ENCODE measurements around the gene TNS3.

The TNS3 gene

DNA sequence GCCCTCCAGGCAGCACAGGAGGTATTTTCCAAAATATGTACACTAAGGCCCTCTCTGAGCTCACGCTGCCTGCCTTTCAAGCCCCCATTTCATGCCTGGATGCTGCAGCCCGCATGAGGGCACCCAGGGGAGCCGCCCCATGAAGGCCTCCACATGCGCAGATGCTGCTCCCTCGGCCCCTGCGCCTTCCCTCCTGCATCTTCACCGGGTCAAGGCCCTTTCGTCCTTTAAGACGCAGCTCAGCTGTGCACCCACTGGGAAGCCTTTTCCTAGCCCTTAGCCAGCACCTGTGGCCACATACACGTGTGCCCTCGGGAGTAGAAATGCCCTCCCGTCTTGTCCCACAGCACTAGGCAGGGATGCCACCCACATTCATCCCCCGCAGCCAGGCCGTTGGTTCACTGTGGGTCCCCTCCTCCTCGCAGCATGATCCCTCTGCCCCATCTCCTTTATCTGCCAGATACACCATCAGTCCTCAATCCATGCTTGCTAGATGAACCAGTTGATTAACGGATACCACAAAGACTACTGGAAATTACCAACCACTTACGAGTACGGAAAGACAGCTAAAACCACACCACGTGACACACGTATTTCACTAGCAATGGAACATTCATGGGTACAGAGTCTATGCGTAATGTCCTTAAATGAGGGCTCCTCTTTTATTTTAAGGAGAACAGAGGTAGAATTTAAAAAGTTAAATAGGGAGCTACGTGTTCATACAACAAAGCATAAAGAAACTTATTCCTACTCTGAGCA is 278.0 kb downstream of the TNS3 start:
- no peak for DNase-seq (ENCODE audit: low read depth)

DNA sequence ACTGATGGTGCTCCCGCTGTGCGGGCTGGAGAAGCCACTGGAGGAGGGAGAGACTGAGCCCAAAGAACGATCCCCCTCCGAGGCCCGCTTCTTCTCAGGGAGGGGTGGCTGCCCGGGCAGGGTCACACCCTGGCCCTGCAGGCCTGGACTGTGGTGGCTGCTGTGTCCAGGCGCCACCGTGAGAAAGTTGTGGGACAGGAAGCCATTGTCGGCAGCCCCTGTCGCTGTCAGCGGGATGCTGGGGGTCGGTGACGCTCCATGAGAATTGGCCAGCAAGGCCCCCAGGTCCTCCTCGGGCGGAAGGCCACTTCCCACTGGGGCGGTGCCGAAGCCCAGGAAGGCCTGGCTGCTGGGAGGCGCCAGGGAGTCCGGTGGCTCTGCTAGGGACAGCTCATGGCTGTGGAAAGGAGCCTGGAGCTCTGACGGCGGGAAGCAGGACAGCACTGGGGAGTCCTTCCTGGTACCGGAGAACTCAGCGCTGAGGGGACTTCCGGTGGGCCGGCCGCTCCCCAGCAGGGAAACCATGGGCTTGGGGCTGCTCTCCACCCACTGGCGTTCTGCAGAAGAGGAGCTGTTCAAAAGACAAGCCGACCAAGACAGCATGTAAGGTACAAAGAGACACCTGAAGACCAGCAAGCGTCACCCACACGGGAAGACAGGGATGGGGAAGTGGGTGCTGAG is 278.8 kb downstream of the TNS3 start:
- DNase-seq (ENCODE audit: low read depth): no peak

DNA sequence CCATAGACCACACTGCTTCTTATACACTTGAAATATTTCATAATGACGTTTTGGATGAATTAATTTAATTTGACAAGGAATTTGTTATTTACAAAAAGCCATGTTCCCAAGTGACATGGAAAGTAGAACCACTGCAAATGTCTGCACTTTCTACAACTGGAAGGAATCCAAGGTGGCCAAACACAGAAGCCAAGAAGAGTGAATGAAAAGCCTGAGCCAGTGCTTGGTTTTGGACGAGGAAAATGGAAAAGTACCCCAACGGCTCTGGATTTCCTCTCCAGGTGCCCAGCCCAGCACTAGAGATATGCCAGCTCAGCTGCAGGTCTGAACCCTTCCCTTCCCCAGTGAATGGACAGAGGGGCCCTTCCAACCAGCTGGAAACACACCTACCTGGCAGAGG is 279.4 kb downstream of the TNS3 start:
- no peak for DNase-seq (ENCODE audit: low read depth)

DNA sequence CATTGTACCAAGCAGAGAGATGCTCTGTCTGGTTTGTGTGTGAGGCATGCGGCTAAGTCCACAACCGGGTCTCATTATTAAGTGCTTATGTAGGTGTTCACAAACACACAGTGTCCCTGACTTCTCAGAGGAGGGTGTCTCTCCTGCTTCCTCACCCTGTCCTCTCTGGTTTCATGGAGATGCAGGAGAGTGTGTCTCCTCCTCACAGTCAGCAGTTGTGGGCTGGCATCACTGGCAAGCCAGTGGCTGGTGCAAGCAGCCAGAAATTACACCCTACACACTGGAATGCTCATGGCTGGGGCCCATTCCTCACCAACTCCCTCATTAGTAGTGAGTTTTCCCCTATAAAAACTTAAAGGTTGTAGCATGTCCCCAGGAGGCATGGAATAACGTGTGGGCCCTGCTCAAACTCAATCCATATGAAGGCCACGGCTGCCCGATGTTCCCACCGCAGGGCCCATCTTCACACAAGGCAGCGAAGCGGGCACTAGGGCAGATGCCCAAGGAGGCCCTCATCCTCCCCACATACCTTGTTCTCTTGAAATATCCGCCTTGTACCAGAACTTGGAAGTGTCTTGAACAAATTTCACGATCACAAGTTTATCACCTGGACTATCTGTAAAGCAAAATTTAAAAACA is 280.1 kb downstream of the TNS3 start:
- DNase-seq (ENCODE audit: low read depth): no peak

DNA sequence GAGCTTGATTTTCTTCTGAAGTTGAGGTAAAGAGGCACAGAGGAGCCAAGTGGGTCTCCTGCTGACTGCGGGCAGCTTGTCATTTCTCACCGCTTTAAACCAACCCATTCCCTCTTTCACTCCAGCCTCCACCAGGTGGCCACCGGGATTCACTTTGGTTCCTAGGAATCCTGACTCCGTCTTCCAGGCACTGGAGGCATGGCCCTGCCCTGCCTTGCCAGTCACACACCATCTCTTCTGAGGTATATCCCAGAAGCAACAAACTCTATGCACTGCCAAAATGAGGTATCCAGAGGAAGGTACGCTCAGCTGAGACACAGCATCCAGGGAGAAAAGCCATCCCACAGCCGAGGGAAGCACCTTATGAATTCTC is 280.8 kb downstream of the TNS3 start:
- DNase-seq (ENCODE audit: low read depth): no peak

DNA sequence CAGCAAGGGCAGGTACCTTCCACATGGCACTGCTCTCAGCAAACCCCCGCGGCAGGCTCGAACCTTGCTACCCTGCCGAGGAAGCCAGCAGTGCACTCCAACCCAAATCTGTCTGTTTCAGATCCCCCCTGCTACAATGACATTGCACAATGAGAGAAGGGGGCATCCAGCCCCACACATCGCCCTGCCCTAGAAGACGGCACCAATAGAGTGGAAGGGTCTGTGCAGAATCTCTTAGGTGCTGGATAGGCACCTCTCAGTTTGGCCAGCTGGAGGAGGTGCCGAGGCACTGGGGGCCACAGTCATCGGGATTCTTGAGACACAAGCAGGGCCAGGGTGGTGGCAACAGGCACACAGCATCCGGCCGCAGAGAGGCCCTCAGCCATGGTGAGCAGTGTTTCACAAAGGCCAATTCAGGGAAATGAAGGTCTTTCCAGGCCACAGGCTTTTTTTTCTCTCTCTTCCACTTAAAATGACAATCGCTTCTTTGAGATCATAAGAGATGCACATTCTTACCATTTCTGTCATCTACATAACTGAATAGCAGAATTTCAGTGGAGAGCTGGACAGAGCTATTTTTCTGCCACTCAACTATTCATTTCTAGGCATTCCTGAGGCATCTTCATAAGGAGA is 281.3 kb downstream of the TNS3 start:
- DNase-seq (ENCODE audit: low read depth): no peak

DNA sequence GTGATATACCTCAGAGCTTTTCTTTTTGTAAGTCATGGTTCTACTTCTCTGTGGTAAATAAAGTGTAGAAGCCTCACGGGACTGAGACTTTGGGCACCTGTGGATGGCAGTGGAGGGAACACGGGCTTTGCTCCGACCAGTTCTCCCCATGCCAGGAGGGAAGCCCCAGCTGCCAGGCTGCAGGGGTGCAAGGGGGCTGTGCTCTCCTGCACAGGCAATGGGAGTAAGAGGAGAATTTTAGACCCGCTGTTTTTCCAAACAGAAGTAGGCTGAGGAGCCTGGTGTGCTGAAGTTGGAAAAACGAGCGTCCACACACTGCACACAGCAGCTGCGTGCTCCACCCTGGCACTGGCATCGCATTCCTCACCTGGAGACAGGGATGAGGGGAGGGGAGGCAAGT is 282.4 kb downstream of the TNS3 start:
- DNase-seq (ENCODE audit: low read depth): no peak

DNA sequence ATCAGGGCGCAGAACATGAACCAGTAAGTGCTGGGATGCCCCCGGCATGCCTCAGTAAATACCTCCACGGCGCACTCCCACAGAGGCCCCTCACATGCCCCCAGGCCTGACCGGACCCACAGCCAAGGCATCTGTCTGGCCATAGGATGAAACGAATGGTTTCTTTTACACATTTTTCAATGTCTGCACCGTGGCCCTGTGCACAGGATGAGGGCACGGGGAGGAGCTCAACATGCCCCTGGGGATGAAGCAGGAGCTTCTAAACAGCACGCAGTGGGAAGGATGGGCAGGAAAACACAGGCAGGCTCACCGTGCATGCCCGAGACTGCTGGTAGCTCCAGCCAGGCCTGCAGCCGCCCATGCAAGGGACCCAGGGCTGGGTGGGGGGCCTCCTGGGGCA is 283.3 kb downstream of the TNS3 start:
- DNase-seq (ENCODE audit: low read depth): no peak

DNA sequence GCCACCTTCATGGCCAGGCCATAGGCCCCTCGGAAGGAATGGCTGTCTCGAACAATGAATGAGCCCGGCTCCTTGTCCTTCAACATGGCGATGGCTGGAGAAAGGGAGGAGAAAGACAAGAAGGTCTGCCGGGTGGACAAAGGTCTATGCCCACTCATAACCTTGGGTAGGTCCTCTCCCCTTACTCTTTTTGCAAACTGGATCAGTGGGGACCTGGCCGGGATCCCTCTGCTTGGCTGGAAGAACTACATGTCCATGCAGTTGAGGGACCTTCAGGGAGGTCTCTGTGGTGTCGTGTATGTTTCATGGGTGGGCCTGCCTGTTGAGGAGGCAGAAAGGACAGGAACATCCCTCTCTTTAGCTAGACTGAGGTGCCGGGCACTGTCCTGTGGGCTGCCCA is 284.8 kb downstream of the TNS3 start:
- DNase-seq (ENCODE audit: low read depth): no peak

DNA sequence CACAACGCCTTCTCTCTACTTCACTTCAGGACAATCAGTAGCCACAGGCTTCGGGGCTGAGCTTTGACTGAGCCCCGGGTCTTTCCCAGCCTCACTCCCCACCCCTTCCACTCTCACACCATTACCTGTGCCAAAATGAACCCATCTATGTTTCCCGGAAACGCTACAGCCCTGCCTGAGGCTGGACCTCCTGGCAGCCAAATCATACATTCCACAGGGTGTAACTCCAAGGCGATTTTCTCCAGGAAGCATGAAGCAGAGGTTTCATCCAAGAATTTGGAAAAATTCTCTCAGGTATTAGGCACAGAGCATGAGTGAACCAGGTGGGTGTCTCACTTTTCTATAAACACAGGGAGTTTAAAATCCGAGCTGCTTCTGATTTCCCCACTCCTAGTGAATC is 286.3 kb downstream of the TNS3 start:
- no peak for DNase-seq (ENCODE audit: low read depth)

DNA sequence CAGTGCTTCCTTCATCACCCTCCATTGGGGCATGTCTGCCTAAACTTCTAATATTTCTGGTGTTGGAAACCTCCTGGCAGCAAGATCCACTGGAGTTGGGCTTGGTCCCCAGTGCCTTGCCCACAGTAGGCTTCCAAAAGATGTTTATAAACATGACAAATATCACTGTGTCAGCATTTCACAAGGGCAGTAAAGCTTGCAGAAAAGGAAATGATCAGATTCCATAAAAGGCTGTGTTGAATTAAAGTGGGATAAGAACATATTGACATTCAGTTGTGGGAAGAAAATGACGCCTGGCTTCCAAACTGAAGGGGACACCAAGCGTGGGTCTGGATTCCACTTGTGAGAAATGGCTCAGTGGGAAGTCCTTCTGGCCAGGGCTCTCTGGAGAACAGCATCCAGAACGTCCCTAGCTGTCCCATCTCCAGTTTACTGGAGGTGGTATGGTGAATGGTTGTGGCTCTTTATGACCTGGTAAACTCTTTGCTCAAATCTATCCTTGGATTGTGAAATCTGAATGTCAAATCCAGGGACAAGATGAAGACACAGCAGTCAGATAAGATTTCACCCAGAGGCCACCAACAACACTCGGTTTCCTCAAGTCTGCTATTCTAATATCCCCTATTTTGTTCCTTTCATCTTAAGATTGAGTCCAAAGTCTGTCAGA is 287.2 kb downstream of the TNS3 start:
- no peak for DNase-seq (ENCODE audit: low read depth)

DNA sequence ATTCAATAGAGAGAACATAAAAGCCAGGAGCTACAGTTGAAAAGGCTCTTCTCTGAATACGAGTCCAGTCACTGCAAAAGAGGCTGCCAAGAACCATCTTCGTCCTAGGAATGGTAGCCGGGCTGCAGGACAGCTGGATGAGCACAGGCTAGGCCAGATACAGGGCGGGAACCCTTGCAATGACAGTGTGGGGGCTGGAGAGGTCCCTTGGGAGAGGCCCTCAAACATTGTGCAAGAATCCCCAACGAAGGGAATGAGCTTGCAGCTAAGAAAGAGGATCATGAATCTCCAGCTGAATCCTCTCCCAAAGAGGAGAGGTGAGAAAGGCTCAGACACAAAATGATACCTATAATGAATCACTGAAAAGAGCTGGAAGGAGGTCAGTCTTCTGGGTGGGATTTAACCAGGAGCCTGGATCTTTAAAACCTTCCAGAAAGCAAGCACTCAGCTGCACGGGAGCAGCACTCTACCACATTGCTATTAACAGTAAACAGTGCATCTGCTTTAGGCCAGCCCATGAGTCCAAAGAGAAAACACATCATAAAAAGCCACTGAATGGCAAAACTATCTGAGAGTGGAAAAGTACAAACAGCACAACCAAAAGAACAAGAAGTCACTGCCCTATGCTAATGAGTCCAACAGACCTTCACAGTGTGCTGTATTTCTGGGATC is 287.9 kb downstream of the TNS3 start:
- DNase-seq (ENCODE audit: low read depth): no peak

DNA sequence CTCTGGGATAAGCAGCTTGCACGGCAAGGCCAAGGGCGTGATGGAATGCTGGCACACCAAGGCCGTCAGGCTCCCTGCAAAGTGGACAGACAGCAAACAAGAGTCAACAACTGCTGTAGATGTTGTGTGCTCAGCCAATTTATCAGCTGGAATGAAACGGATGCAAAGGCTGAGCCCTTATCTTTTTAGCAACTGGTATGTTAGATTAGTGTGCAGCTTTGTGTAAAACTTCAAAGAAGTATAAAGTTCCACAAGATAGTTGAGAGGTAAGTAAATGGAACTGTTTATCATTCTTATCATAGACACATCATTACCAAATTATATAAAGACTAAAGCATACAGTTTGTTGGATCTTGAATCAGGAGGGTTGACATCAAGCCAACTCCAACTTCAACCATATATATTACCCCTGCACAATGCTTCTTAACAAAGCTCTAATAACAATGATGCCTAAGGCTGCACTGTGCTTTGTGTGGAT is 289.0 kb downstream of the TNS3 start:
- no peak for DNase-seq (ENCODE audit: low read depth)

DNA sequence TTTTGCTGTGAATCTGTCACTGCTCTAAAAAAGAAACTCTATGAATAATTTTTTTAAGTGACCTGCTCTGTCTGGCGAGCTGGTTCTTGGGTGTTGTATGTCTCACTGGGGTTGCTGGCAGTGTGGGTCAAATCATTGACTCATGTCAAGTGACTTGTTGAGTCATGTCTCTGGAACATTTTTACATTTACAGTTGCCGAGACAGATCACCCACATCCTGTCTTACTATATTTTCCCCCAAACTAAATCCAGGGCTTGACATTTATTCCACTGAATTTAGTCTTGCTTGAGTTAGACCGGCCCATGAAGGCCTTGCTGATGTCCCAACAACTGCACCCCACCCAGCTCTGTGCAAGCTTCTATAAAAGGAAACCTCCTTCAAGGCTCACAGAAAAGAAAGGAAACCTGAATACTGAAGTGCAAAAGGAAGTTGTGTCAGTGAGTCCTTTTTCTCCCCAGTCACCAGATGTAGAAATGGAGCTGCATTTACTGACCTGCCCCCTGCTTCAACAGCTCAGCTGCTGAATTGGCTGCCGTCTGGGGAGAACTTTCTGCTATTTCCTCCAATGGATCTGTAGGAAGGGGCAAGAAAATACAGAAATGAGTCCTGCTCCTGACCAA is 290.3 kb downstream of the TNS3 start:
- no peak for DNase-seq (ENCODE audit: low read depth)

DNA sequence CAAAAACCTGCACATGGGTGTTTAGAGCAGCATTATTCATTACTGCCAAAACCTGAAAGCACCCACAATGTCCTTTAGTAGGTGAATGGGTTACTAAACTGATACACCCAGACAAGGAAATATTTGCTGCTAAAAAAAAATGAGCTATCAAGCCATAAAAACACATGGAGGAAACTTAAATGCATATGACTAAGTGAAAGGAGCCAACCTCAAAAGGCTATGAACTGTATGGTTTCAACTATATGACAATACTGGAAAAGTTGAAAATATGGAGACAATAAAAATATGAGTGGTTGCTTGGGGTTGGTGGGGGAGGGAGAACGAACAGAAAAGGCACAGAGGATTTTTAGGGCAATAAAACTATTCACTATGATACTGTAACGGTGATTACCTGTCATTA is 291.0 kb downstream of the TNS3 start:
- DNase-seq (ENCODE audit: low read depth): no peak

DNA sequence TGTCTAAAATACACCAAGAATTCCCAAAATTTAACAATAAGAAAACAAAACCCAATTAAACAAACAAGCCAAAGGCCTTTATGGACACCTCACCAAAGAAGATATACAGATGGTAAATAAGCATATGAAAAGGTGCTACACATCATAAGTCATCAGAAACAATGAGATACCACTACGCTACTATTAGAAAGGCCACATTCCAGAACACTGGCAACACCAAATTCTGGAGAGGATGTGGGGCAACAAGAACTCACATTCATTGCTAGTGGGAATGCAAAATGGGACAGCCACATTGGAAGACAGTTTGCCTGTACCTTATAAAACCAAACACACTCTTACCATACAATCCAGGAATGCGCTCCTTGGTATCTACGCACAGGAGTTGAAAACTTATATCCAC is 291.4 kb downstream of the TNS3 start:
- DNase-seq (ENCODE audit: low read depth): no peak

DNA sequence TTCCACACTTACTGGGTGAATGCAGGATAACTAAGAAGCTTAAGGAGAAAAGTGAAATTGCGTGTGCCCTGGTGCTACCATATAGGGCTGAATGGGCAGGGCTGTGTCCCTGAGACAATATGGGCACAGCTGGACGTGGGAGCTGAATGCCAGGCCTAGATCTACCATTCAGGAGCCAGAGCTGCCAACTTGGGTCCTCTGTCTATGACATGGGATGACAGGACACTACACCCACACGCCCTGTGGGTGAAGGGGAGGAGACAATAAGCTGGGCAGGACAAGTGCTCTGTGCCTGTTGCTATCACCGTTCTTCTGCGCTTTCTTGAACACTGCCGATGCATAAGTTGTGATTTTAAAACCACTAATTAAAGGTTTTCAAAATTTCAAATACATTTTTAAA is 293.9 kb downstream of the TNS3 start:
- DNase-seq (ENCODE audit: low read depth): no peak

DNA sequence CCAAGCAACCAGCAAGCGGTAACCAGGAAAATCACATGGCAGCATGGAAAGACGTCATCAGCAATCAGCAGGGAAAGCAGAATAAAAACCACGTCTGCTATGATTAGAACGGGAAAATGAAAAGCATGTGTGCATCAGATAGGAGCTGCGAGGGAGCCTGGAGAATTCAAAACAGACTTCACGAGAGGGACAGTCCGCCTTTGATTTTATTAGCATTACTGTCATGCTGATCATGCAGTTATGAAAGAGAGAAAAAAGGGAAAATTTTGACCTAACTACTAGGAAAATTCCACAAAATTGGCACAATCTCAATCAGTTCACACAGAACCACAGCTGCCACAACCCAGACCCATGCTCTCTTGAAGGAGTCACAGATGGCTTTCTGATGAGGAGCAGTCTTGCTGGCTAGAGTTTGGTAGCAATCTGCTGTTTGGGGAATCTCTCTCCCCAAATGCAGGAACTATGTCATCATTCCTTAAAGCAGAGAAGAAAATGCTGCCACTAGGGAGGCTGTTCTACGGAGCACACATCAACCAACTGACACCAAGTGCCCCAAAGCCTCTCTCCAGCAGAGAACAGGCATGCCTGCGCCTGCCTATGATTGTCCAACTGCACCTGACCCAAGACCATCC is 295.9 kb downstream of the TNS3 start:
- no peak for DNase-seq (ENCODE audit: low read depth)

DNA sequence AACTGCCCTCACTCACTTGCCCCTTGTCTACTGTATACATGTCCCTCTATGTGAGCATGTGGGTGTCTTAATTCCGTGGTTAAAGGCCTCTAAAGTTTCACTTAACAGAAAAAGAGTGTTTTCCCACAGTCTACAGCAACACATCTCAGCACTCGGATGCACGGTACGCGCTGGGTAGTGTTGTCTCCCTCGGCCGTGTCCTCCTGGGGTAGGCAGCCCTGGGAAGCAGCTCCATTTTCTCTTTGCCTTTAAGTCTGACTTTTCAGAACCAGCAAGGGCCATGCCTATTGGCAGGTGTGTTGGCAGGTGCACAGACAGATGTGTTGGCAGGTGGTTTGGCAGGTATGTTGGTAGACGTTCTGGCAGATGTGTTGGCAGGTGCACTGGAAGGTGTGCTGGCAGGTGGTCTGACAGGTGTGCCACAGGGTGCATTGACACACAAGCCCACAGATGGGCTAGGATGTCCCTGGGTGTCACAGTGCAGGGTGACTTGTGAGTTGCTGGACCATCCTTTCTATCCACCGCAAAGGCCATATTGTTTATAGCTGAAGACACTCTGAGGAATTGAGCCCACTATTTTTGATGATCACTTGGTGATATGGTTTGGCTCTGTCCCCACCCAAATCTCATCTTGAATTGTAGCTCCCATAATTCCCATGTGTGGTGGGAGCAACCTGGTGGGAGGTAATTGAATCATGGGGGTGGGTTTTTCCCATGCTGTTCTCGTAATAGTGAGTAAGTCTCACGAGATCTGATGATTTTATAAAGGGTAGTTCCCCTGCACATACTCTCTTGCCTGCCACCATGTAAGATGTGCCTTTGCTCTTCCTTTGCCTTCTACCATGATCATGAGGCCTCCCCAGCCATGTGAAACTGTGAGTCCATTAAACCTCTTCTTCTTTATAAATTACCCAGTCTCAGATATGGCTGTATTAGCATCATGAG is 296.9 kb downstream of the TNS3 start:
- DNase-seq (ENCODE audit: low read depth): no peak

Data from CMK (cell line).